Medulla oblongata (tissue), 1 donor: ENCODE measurements around the gene PSG11.
"Not testable (repeated sequence)": the region's sequence is repeated elsewhere in the genome, so short reads cannot be mapped to it uniquely, and the experiment has no call there.

ENCODE experiments used
- DNase-seq: peaks from one replicate; pipeline ENCODE4 v3.0.0-alpha.2; 2015; ENCODE audit errors: extremely low spot score

The PSG11 gene

DNA sequence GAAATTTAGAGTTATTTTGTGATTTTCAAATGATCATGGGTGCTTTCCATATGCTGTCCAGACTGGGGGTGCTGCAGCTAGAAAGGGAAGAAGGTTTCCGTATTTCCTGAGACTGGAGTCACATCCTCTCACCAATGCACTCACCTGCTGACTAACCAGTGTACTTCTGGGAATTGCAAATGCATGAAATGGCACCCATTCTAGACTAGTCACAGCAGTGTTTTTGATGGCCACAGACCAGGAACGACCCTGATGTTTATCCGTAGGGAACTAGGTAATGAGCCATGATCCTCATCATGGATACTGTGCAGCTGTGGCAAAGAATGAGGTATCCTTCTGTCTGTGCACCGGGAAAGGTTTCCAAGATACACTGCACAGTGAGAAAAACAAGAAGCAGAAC lies 37.1 kb downstream of the PSG11 start:
- DNase-seq, result not testable (repeated sequence)

DNA sequence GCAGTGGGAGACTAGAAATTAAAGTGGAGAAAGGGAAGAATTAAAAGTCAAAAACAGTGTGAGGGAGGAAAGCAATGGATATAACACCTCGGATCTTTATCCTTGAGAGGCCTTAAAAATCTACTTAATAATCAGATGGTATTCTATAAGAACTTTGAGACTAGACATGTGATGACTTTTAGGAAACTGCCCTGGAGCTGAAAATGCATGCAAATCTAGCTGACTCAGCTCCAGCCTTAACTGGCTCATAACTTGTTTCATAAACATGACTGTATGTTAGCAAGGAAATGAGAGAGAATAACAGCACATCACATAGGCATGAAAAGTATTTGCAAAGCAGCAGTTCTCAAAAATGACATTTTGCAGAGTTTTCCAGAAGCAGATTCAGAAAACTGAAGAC lies 38.1 kb downstream of the PSG11 start:
- not testable (repeated sequence) for DNase-seq

DNA sequence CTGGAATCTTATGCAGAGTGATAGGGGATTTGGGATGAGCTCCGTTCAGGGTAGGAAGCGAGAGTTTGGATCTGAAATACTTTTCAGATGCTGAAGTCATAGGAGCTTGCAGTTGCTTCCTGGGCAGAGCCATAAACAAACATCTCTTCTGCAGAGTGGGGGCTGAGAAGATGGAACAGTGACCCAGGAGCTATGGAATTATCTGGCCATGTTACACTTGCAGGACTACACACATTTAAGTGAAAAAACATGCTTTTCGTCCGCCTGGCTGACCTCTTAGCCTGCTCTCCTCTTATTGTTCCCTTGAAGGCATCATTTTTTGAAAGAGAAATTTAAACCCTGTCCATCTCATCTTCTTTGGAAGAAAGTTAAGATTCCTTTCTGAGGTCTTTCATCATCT lies 40.7 kb downstream of the PSG11 start:
- no peak for DNase-seq

GRCh38 chr19:42982111-42982510 lies 44.2 kb downstream of the PSG11 start:
- DNase-seq, result not testable (repeated sequence)

- DNase-seq, result not testable (repeated sequence)
Measured at GRCh38 chr19:42971451-42971850, 54.8 kb downstream of the PSG11 start.

GRCh38 chr19:42965176-42965575 lies 61.1 kb downstream of the PSG11 start:
- DNase-seq, result no peak

DNA sequence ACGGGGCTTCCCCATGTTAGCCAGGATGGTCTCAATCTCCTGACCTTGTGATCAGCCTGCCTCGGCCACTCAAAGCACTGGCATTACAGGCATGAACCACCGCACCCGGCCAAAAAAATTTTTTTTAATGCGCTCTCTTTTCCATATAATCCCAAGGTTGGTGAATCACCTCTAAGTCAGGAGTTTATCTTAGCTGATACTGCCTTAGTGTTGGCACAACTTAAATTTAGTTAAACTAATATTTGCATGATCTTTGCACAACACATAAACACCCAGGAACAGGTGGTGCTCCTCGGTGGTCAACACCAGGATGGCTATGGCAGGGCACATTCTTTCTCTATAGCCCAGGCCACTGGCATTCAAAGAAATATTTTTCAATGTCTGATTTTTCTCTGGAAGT lies 65.2 kb downstream of the PSG11 start:
- no peak for DNase-seq
